Pons (tissue), 1 donor: ENCODE data around the gene TFDP1.

Experiments
- DNase-seq: peaks from one replicate; pipeline ENCODE4 v3.0.0-alpha.2; 2016; ENCODE audit warnings: low spot score

TFDP1 gene

DNA sequence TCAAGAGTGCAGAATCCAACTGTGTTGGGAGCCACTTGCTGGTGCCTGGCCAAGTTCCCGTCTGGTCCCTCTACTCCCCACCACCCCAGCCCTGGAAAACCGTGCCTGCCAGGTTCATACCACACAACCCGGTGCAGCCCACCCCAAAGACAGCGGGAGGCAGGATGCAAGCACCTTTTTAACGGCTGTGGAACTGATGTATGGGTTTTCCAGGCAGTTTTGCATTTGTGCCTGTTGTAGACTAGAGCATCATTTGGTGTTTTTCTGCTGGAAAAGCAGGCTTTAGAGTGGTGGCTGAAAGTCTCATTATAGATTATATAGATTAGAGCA lies 13.5 kb downstream of the TFDP1 start:
- DNase-seq = no peak

DNA sequence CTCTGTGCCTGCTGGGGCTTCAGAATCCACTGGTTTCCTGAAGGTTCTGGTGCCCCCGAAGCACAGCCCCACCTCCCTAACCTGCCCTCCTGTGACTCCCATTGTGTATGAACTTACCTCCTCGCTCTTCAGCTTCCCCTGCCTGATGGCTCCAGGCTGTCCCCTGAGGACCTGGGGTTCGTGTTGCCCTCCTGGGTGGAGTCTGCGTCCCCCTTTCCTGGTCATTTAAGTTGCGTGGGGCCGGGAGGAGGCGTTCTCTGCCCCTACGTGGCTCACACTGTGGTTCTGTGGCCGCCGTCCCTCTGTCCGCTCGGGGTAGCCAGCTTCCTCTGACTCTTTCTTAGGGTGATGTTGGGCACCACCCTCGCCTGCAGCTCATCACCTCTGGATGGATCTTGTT lies 13.9 kb downstream of the TFDP1 start:
- no peak for DNase-seq

DNA sequence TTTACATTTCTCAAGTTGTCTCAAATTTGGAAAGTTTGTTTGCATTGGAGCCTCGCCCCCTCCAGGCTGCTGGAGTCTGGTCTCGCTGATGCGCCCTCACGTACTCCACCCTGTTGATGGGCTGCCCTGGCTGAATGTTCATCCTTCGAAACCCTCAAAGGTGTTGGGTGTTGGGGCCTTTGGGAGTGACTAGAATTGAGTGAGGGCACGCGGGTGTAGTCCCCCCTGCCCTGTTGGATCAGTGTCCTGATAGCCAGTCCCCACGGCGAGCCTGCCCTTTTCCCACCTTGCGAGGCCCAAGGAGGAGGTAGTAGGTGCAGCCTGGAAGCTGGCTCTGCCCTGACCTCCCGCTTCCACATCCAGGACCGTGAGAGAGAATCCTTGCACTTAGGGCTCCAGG lies 14.8 kb downstream of the TFDP1 start:
- no peak for DNase-seq

DNA sequence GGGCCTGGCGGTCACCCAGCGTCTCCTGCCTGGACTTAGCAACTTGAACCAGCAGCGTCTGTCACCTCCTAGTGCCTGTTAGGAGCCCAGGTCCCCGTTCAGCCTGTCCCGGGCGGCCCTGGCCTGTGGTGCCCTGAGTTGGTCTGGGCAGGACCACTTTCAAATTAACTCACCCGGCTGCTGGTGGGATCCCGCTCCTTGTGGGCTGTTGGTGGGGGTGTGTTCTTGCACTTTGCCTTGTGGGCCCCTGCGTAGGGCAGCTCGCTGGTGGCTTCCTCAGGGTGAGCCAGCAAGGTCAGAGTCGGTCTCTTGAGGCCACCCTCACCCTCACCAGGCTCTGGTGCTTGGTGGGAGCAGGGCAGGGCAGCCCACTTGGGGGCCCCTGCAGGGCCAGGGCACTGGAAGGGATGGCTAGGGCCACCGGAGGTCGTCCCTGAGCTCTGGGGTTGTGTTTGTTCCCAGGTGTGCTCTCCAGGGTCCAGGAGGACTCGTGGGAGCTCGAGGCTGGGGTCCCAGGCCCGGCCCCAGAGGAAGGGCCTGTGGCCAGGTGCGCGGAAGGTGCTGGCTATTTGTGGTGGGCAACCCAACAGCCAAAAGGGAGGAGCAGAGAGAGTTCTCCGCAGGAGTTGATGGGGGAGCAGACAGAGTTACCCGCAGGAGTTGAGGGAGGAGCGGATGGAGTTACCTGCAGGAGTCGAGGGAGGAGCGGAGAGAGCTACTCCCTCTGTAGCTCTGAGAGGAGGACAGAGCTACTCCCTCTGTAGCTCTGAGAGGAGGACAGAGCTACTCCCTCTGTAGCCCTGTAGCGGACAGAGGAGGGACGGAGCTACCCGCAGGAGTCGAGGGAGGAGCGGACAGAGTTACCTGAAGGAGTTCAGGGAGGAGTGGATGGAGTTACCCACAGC lies 16.9 kb downstream of the TFDP1 start:
- no peak for DNase-seq

DNA sequence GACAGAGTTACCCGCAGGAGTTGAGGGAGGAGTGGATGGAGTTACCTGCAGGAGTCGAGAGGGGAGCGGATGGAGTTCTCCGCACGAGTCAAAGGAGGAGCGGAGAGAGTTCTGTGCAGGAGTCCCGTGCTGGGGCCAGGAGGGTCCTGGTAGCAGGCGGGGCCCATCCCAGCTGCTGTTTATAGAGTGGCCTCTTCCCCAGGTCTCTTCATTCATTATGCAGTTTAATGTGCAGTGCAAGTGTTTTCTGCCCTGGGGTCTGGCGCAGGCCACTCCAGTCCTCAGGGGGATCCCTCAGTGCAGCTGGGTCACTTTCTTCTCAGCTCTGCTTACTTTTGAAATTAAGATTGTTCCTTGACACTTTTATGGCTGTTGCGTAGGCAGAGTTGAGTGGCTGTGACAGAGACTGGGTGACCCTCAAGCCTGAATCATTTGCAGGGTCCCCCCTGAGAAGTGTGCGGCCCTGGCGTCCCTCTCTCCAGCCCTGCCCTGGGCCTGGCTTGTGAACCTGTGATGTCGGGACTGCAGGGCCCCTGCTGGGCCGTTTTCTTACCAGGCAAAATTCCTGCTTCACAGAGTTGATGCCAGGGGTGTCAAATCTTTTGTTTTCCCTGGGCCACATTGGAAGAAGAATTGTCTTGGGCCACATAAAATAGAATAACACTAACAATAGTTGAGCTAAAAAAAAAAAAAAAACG lies 17.9 kb downstream of the TFDP1 start:
- DNase-seq = no peak

DNA sequence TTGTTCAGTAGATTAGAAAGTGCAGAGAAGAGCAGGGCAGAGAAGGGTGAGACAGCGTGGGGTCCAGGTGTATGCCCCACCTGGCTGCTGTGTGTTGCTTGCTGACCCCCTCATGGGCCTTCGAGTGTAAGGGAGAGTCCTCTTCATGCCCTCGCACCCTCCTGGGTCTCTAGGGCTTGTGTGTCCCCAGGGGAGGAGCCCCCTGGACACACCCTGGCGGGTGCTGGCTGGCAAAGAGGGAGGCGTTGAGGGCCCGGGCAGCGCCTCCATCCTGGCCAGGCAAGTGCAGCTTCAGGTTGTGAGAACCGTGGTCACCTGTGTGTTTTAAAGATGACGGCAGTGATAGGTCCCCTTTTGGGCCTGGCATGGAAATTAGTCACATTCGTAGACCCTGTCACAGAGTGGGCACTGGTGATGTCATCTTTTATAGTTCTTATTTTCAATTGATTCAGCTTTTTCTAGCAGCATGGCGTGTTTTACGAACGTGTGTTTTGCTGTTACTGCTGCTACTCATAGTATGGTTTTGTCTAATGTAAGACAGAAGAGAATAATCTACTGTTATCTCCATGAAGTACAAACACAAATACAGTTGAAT lies 18.7 kb downstream of the TFDP1 start:
- DNase-seq = no peak

DNA sequence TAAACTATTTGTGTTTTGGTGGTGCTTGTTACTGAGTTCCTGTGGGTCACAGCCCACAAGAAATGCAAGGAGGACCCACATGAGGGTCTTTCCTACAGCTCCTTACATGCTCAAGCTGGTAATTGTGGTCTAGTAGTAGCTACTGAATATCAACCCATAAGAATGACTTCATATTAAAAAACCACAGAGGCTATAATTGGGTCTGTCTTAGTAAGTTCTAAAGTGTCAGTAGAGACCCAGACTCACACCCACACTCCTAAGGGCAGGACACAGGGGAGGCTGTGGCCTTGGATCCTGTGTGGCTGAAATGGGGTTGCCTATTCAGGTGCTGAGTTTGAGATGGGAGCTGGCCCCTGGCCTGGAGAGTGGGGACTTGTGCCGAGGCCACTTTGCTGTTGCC lies 19.6 kb downstream of the TFDP1 start:
- DNase-seq = no peak

DNA sequence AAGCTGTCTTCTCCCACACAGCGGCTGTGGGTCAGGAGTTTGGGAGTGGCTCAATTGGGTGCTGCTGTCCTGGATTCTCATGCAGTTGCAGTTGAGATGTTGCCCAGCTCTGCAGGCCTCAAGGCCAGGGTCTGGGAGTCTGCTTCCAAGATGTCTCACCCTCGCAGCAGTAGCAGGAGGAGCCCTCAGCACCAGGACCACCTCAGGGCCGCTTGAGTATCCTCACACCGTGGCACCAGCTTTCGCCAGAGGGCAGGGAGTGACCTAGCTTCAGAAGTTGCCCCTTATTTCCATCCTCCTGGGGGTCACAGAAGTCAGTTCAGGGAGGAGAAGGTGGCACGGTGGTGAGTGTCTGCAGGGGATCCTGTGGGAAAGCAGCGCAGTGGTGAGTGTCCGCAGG lies 20.9 kb downstream of the TFDP1 start:
- DNase-seq = no peak

DNA sequence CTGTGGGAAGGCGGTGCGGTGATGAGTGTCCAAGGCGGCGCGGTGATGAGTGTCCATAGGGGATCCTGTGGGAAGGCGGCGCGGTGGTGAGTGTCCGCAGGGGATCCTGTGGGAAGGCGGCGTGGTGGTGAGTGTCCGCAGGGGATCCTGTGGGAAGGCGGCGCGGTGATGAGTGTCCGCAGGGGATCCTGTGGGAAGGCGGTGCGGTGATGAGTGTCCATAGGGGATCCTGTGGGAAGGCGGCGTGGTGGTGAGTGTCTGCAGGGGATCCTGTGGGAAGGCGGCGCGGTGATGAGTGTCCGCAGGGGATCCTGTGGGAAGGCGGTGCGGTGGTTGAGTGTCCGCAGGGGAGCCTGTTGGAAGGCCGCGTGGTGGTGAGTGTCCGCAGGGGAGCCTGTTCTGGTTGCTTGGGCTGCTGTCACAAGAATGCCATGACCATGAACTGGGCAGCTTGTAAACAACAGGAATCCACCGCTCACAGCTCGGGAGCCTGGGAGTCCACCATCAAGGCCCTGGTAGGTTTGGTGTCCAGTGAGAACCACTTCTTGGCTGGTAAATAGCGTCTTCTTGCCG lies 21.4 kb downstream of the TFDP1 start:
- no peak for DNase-seq

DNA sequence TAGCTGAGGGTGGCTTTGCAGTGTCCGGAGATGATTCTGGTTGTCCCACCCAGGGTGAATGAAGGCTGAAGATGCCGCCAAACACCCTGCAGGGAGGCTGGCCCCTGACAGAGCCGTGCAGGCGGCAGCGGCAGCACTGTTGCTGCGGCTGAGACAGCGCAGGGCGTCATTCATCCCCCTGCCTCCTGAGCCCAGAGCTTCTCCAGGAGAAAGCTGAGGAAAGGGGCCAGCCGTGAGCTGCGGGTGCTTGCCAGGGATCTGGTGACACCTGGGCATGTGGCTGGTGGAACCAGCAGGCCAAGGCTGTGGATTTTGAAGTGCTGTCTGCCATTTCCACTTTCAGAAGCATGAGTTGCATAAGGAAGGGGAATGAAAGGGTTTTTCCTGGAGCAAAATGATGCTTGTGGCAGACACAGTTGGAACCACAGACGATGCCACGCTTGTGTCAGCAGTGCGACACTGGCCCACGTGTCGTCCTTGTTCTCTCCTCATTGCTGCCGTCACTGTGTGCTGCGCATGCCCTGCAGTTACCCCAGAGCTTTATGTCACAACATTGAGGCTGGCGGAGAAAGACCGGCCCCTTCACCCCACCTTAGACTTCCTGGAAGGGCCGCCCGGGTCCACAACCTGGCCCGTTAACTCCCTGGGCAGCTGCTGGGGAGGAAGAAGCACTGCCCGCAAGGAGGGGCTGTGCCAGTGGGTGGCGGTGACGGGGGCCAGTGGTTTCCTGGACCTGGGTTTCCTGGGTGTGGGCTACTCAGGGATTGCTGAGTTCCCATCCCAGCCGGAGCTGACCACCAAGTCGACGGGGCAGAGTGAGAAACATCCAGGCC lies 22.7 kb downstream of the TFDP1 start:
- no peak for DNase-seq

DNA sequence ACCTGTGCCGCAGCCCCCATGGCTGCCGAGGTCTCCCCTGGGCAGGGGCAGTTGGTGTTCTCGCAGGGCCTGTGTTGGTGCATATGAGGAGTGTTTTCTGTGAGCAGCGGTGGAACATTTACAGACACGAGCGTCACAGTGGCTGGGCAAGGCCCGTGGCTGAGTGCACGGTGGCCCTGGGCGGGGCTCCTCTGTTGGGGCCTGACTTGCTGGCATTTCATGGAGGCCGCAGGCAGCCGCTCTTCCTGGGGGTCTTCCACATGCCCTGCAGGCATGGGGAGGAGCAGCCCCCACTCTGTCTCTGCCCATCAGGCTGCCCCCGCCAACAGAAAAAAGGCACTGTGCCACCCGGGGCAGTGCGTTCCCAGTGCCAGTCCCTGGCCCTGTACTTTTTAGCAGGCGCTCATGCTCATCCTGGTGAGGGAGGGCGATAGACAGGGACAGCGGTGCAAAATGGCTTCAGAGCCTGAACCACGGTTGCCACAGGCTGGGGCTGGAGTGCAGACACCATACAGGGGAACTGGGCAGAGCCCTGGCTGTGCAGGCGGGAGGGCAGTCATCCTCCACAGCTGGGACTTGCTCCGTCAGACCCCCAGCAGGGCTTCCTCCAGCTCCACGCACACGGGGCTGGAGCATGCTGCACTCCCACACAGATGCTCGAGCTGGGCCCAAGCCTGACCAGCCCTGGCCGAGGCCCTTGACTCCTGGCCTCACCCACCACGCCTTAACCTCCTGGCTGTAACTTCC lies 23.5 kb downstream of the TFDP1 start:
- no peak for DNase-seq

DNA sequence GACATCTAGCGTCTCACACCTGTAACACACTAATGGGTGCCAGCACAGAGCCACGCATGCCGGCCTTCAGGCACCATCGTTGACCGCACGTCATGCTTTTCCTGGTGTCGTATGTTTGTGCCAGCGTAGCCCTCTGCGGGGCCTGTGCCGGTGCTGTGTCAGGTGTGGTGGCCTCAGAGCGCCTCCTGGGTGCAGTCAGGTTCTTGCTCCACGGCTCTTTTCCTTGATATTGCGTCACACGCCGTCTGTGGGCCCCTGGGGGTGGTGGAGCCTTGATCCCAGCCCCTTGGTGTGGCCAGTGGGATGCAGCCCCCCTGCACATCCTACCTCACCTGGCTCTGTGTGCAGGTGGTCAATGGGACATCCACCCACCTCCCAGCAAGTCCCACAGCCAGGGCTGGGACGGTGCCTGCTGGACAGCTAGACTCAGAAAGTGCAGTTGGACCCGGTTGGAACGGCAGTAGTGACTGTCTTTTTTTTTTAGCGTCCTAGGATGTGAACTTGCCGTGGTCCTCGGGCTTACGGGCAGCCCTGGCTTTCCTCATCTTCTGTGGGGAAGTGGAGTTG lies 24.5 kb downstream of the TFDP1 start:
- no peak for DNase-seq

DNA sequence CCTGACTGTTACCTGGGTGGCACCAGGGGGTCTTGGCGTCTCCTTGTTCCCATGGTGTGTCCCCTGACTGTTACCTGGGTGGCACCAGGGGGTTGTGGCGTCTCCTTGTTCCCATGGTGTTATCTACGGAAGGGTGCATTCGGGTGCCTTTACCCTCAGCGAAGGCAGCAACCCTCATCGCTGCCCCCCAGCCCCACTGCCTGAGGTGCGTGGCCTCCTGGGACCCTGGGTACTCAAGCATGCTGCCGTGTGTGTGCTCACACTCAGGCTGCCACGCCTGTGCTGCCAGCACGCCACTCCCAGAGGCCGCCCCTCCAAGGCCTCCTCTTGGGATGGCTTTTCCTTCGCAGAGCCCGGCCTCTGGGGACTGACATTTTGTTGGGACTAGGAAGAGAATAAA lies 25.1 kb downstream of the TFDP1 start:
- DNase-seq = no peak

DNA sequence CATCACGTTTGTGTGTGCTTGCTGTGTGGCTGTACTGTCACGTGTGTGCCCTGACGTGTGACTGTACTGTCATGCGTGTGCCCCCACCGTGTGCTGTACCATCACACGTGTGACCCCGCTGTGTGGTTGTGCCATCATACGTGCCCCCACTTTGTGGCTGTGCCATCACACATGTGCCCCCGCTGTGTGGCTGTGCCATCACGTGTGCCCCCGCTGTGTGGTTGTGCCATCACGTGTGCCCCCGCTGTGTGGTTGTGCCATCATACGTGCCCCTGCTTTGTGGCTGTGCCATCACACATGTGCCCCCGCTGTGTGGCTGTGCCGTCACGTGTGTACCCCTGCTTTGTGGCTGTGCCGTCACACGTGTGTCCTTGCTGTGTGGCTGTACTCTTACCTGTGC lies 25.7 kb downstream of the TFDP1 start:
- DNase-seq = no peak

DNA sequence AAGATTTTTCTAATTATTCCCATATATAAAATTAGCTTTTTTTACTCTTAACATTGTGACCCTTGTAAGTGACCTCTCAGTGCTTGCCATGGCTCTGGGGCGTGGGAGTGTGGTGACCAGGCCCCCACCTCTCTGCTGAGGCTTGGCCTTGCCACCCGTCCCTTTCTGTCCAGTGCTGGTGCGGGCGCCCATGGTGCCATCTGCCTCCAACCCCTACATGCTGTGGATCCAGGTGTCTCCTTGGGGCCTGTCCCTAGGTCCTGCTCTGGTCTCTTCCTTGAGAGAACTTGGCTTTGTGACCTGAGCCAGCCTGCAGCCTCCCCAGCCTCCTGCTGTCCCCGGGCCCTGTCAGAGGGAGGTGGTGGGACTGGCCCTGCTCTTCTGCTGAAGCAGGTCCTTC lies 27.4 kb downstream of the TFDP1 start:
- DNase-seq = no peak

DNA sequence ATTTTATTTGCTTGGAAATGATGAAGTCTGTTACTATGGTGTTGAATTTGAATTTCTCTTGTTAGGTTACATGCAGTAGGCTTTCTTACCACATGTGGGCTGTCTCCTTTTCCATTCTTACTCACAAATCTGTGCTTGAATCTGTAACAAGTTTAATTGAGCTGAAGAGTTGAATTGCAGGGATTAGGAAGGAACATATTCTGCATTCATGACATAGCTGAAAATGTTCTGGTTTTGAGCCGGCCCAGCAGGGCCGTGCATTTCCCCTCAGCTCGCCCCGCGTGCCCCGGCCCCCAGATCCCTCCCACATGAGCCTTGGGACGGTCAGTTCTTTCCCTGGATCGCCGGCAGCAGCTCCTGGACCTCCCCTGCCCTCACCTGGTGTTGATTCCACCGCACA lies 28.1 kb downstream of the TFDP1 start:
- no peak for DNase-seq

DNA sequence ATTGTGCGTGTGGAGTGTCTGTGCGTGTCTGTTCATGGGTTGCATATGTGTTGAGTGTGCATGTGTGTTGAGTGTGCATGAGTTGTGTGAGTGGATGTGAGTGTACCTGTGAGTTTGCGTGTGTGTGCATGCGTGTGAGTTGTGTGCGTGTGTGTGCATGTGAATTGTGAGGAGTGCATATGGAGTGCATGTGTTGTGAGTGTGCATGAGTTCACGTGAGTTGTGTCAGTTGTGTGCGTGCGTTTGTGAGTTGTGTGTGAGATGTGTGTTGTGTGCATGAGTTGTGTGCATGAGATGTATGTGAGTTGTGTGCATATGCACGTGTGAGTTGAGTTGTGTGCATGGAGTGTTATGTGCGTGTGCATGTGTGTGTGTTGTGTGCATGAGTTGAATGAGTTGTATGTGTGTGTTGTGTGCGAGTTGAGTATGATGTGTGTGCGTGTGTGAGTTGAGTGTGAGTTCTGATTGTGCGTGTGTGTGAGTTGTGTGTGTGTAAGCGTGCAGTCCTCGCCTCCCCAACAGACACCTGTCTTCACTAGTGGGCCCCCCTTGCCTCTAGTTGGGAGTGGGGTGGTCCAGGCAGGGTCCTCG lies 29.3 kb downstream of the TFDP1 start:
- no peak for DNase-seq

DNA sequence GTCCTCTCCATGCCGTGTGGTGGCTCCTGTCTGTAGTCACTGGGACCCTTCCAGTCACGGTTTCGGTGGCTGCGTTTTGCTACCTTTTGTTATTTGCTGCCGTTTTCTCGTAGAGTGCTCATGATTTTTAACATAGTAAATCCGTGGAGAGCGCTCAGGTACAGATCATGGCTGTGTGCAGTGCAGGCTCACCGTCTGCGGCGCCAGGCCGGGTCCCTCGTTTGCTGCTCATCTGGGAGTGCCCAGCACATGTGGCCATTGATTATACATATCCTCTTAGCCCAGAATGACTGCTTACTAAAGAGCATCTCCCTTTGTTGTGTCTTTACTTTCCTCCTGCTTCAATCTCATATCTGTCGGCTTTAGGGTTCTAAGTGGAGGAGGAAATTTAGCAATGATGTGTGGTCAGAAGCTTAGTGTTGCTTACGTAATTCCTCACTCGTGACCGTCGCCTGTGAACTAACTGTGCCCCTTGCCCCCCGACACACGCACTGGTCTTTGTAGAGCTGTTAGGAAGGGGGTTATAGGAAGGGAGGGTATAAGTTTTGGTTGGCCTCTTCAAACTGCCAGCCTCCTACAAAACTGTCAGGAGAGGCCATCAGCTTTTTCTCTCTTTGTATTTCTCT lies 31.8 kb downstream of the TFDP1 start:
- DNase-seq = no peak

DNA sequence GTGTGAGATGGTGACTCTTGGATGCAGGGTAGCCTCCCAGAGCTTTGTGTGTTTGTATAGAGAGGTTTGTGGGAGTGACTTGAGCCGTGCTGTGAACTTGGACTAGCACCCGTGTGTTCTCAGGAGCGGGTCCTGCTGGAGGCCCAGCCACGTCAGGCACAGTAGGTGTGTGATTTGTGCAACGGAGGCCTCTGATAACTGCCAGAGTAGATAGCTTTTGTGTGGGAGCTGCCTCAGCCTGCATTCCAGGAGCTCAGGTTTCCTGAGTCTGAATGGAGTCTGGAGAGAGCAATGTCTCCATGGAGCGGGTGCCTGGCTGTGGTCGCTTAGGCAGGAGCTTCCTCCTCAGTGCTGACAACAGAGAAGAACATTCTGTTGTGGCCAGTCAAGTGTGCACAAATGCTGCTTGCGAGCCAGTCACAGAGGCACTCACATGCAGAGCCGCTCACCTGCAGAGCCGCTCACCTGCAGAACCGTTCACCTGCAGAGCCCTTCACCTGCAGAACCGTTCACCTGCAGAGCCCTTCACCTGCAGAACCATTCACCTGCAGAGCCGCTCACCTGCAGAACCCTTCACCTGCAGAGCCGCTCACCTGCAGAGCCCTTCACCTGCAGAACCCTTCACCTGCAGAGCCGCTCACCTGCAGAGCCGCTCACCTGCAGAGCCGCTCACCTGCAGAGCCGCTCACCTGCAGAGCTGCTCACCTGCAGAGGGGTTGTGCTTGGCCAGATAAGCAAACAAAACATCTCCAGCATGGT lies 32.6 kb downstream of the TFDP1 start:
- DNase-seq = no peak
